COLO668 (cell line): ENCODE measurements around the gene GOSR1.
"Not testable (repeated sequence)": the region's sequence is repeated elsewhere in the genome, so short reads cannot be mapped to it uniquely, and the experiment has no call there.

Source experiments
- DNase-seq: peaks from one replicate; lab custom pipeline; 2025; ENCODE audit not compliant: unreplicated experiment; lab: John Stamatoyannopoulos, UW

The GOSR1 gene

DNA sequence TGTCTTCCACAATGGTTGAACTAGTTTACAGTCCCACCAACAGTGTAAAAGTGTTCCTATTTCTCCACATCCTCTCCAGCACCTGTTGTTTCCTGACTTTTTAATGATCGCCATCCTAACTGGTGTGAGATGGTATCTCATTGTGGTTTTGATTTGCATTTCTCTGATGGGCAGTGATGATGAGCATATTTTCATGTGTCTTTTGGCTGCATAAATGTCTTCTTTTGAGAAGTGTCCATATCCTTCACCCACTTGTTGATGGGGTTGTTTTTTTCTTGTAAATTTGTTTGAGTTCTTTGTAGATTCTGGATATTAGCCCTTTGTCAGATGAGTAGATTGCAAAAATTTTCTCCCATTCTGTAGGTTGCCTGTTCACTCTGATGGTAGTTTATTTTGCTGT lies 84.6 kb downstream of the GOSR1 start:
- DNase-seq: not testable (repeated sequence)

- not testable (repeated sequence) for DNase-seq
Observed at GRCh38 chr17:30563131-30563904, 86.1 kb downstream of the GOSR1 start.

GRCh38 chr17:30563905-30564390 lies 86.7 kb downstream of the GOSR1 start:
- DNase-seq: not testable (repeated sequence)

DNA sequence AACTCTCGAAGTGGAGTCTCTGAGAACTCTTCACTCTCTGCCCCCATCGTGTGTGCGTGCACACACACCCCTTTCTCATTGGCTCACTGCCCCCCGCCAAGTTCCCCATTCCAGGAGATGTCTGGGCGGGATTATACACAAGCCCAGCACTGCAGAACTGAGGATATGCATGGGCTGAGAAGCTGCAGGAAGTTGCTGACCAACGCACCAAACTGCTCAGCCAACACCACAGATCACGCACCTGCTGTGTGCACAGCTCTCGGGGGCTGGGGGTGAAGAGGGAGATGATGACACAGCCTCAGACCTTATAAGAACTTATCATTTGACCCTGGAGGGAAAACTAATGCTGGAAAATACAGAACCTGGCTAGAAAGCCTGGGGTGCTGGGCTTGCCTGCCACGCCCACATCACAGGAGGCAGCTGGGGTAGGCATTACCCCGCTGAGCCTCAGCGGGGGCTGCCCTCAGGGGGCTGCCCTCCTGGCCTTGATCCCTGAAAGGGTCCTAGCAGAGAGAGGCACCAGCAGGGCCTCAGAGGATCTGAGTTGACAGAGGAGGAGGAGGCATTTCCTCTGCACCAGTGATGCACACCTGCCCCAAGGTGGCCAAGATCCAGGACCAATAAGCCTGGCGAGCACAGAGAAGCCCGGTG lies 87.3 kb downstream of the GOSR1 start:
- DNase-seq: not testable (repeated sequence)

- DNase-seq: no peak
Observed at GRCh38 chr17:30565073-30565935, 88.1 kb downstream of the GOSR1 start.

DNA sequence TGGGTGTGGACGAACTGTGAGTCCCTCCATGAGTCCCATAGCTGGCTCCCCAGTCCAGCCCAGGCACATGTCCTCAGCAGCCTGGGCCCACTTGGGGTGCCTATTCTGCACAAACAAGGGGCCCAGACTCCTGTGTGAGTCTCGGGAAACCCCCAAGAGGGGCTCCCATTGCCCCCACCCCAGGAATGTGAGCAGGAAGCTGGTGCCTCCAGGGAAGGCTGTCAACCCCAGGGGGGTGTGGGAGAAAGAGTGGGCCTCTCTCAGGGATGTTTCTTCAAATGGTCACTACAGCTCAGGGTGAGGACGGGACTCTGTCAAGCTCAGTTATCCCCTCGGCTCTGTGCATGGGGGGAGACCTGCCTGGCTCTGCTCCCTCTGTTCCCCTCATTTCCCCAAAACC lies 88.9 kb downstream of the GOSR1 start:
- DNase-seq: not testable (repeated sequence)

GRCh38 chr17:30566516-30567225 lies 89.5 kb downstream of the GOSR1 start:
- DNase-seq: not testable (repeated sequence)

GRCh38 chr17:30567231-30568116 lies 90.3 kb downstream of the GOSR1 start:
- no peak for DNase-seq

DNA sequence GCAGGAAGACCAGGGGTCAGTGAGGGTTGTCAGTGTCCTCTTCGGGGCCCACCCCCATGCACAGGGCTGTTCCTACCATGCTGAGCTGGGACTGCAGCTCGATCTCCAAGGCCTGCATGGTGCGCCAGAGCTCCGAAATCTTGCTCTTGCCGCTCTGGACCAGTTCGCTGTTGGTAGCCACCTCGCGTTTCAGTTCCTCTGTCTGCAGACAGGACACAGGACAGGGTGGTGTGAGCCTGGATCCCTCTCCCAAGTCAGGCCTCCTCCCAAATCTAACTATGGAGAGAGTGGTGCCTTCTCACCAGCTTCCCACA lies 90.9 kb downstream of the GOSR1 start:
- no peak for DNase-seq

DNA sequence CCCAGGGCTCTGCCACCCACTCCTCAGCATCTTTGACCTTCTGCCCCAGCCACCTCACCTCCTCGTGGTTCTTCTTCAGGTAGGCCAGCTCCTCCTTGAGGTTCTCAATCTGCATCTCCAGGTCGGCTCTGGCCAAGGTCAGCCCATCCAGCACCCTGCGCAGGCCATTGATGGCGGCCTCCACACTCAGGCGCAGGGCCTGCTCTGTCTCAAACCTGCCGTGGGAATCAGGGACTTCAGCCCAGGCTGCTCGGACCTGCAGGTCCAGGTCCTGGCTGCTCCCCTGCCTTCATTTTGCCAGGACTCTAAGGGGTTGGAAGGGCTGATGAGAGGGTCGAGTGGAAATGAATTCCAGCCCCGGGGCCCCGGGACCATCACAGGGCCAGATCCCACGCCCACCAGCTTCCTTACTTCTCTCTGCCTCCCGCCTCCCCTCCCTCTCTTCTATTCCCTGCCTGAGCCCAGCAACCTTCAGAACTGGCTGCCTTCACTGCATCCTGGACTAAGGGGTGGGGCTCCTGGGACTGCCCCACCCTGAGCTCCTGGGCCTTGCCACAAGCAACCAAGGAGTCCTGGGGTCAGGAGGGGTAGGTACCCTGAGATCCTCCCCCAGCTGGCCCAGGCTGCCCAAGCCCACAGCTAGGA lies 92.4 kb downstream of the GOSR1 start:
- DNase-seq: not testable (repeated sequence)

DNA sequence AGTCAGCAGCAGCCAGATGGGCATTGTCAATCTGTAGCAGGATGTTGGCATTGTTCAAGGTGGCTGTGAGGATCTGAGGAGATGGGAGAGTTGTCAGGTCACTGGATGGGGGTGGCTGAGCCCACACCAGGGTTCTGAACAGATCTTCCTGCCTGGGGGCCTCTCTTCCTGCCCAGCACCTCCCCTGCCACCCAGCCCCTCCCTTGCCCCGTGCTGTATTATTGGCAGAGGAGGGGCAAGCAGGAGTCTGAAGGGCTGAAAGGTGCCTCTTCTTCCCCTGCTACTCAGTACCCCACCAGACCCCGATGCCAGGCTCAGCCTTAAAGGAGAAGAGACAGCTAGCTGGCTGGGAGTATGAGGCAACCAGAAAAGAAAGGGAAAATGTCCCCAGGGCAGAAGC lies 93.0 kb downstream of the GOSR1 start:
- DNase-seq: no peak

DNA sequence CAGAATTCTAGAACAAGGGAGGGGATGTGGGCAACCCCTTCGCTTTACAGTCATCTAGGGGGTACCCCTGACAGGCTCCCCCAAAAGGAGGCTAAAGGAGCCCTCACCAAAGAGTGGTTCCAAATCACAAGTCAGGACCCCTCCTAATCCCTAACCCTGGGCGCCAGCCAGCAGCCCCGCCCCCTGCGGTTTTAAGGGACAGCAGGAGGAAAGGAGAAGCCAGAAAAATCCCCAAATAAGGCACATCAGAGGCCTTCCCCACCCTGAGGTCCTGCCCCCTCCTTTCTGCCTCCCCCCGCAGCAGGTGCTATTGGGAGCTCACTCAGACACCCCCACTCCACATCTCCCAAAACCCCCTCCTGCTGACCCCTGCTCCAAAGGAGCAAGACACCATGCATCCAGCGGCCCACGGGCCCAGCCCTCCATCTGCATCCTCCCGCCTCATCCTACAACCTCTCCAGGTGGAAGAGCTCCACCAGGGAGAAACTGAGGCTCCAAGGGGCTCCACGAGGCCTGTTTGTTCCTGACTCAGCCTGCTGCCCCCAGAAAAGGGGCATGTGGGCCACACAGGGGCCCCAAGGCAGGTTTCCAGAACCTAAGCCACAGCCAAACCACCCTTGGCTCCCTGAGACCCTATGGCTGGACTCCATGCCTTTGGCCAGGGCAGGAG lies 93.5 kb downstream of the GOSR1 start:
- no peak for DNase-seq

- DNase-seq: not testable (repeated sequence)
Observed at GRCh38 chr17:30571404-30571803, 94.2 kb downstream of the GOSR1 start.

DNA sequence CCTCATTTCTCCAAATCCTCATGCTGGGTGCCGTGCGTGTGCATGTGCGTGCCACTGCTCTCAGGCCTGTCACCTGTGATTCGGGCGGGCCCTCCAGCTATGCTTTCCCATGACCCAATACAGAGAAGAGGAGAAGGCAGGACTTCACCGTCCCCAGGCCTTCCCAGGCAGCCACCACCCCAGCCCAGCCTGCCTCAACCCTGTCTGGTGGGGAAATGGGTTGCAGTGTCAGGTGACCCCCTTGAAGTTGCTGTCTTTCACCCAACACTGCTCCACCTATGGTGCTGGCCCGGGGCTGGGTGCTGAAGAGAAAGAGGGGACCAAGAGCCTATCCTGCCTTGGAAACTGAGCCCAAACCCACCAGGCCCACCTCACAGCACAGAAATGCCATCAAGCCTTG lies 94.7 kb downstream of the GOSR1 start:
- DNase-seq: no peak

- DNase-seq: not testable (repeated sequence)
Observed at GRCh38 chr17:30572651-30573554, 95.7 kb downstream of the GOSR1 start.

- no peak for DNase-seq
Observed at GRCh38 chr17:30573603-30574175, 96.5 kb downstream of the GOSR1 start.

DNA sequence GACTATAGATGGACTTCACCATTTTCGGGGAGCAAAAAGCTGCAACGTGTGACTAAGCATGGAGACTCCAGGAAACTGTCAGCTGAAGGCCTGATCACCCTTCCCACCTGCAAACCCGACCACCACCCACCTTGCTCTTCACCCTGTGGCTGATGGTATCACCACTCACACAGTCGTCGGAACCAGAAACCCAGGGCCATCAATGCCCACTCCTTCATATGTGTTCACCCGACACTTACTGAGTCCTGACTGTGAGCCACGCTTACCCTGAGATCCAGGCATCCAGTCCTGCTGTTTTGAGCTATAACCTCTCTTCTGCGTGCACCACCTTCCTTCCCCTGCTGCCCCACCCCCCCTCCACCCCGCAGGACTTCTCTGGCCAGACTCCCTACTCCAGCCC lies 97.1 kb downstream of the GOSR1 start:
- not testable (repeated sequence) for DNase-seq

GRCh38 chr17:30574806-30575205 lies 97.6 kb downstream of the GOSR1 start:
- DNase-seq: not testable (repeated sequence)
